NAMALWA (cell line): ENCODE data around the gene C20orf202.

ENCODE experiments used
- DNase-seq: peaks from one replicate; pipeline ENCODE4 v3.0.0-alpha.2; 2015; ENCODE audit warnings: low spot score

C20orf202 gene

DNA sequence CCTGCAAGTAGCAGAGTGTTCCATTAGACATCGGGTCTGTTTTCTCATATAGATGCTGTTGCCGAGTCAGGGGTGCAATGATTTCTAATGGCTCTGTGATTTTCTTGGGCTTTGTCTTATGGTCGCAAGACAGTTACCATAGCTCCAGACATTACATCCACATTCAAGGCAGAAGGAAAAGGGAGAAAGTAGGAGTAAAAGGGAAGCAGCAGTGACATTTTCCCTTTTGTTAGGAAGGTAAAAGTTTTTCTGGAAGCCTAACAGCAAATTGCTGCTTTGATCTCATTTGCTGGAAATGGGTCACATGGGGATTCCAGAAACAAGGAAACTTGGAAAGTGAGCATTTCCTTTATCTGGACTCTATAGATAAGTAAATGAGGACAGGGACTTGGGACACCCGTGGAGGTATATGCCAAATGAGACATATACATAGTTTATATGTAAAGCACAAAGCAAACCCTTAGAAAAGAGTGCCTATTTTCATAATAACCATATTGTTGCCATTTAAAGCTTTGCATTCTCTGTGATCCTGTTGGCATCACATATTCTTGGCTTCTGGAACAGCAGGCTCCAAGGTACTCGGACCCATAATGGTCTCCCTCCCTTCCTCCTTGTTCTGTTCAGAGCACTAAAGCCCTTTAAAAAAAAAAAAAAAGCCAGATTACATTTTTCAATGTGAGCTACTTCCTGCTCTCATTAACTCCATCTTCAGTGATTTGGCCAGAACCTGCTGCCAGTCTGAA, at the start of gene C20orf202:
Gene C20orf202, plus strand, starts transcription at position 693 of the 743 bp plus-strand sequence. CDS start 132 bp downstream, outside the sequence.
- no peak for DNase-seq

DNA sequence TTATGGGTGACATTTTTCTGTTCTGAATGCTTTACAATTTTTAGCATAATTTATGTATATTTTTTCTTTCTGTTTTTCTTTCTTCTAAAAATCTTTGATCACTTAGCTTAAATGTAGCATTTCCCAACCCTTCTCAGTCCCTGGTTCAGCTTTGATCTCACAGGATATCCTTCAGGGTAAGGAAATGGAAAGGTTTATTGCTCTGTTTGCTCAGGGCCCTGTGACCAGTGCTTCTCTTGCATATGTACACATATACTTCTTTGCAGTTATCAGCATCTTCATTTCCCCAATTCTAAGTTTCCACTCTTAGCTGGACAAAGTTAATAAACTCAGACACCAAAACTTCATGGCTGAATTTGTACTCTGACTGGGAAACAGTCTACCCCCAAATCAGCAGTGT, 49.0 kb upstream of the C20orf202 start:
- no peak for DNase-seq

DNA sequence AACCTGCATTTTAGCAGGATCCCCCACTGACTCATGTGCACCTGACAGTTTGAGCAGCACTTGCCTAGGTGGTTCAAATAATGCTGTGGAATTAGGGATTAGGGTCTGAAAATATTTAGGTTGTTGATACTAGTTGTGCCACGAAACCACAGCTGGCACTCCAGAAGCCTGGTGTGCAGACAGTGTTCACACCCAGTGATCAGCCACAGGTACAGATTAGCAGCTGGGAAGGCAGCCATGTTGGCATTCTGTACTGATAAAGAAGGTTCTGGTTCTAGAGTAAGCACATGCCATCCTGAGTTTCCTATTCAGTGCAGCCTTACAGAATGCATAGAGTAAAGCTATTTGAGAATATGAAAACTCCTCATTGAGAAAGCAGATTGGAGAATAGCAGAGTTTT, 48.6 kb upstream of the C20orf202 start:
- no peak for DNase-seq

DNA sequence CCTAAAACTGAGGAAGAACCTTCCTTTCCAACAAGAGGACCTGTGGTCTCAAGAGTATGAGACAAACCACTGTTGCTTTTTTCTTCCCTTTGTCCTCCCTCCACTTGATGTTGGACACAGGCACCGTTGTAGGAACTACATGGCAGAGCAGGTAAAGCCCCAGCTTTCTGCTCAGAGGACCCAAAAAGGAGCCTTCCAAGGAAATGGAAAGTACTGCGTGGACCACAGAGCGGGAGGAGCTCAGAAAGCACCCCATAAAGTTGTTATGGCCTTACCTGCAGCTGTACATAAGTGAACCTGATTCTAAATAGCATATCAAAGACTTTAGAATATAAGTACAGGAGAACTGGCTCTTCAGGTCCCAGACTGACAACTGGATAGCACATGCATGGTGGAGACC, 47.9 kb upstream of the C20orf202 start:
- no peak for DNase-seq

DNA sequence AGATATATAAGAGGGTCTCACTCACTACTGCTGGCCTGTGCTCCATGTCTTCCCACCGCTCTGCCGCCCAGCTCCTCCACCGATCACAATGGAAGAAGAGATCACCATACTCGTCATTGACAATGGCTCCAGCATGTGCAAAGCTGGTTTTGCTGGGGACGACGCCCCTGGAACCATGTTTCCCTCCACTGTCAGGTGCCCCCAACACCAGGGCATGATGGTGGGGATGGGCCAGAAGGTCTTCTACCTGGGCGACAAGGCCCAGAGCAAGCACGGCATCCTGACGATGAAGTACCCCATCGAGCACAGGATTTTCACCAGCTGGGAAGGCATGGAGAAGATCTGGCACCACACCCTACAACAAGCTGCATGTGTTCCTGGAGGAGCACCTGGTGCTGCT, 42.8 kb upstream of the C20orf202 start:
- no peak for DNase-seq

DNA sequence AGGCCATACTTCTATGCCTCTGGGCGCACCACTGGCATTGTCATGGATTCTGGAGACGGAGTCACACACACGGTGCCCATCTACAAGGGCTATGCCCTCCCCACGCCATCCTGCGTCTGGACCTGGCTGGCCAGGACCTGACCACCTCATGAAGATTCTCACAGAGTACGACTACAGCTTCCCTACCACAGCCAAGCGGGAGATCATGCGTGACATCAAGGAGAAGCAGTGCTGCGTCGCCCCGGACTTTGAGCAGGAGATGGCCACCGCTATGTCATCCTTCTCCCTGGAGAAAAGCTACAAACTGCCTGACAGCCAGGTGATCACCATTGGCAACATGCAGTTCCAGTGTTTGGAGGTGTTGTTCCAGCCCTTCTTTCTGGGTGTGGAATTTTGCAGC, 42.3 kb upstream of the C20orf202 start:
- DNase-seq: no peak

DNA sequence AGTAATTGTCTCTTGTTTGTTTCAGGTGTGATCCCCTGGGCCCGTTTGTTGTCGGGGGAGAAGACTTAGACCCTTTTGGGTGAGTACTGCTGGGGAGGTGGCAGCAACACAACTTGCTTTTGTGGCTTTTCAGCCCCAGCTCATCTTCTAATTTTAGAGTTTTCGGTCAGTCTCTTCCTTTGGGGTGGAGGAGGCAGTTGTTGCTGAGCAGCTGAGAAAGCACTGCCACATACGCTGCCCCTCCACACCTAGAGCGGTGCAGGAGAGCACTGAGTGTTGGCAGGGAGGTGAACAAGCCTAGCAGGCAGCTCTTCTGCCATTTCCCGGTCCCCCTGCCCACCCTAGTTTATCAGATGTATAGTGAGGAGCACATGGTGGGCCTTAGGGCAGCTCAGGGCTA, 40.1 kb upstream of the C20orf202 start:
- no peak for DNase-seq

DNA sequence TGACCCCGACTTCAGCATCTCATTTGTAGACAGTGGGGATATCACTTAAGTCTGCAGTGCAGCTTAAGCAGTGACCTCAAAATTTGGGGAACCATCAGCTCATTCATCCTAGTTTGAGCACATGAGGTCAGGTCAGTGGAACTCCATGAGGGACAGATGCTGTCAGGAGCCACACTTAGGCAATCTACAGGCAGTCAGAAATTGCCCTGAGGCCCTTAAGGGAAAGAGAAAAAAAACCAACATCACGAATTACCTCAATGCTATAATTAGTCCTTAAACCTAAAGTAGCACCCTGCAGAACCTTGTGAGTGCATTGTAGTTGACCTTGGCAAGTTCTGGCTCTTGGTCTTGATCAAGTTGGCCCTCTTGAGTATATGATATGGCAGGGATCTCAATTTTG, 39.6 kb upstream of the C20orf202 start:
- DNase-seq: no peak

DNA sequence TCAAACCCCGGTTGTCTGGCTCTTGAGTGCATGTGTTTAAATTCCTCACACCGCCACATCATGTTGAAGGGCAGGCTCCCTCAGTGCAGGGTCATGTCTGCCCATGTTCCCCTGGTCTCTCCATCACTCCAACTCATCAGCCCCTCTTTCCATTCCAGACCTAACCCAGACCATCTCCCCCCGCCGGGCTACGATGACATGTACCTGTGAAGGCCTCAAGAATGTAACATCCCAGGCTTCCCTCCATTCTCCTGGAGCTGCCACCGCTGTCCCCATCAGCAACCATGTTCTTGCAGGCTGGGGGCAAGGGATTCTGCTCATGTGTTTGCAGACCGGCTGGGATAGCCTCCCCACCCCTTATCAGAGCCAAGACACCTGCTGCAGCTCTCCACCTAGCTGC, 38.4 kb upstream of the C20orf202 start:
- DNase-seq: no peak

DNA sequence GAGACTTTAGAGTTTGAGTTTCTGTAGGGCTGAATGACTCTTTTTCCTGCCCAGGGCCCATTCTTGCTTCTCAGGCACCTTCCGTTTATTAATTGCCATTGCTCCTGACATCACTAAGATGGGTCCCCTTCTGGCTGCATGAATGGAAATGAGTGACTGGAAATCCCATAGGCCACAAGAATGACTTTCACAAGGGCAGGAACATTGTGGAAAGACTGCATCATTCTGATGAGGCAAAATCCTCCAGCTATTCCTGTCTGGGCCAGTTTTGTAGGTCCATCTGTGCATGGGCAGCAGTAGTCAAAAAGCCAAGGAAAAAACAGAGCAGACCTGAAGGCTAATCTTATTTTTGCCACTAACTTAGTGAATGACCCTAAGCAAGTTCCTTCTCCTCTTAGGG, 37.7 kb upstream of the C20orf202 start:
- DNase-seq: no peak

DNA sequence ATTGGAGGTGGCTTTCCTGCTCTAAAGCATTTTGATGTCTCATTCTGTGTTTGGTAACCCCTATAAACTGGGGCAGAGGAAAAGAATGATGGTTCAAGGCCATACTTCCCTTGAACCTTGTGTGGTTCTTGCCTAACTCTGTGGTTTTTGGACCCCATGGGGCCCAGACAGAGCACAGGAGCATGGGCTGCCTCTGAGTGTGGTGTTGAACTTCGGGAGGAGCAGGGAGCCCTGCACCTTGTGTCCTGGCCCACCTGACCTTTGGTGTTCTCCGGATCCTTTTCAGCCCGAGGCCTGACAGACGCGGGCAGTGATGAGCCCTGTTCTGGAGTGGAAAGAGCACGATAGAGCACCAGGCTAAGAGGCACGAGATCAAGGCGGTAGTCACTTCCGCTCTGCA, 37.3 kb upstream of the C20orf202 start:
- no peak for DNase-seq

DNA sequence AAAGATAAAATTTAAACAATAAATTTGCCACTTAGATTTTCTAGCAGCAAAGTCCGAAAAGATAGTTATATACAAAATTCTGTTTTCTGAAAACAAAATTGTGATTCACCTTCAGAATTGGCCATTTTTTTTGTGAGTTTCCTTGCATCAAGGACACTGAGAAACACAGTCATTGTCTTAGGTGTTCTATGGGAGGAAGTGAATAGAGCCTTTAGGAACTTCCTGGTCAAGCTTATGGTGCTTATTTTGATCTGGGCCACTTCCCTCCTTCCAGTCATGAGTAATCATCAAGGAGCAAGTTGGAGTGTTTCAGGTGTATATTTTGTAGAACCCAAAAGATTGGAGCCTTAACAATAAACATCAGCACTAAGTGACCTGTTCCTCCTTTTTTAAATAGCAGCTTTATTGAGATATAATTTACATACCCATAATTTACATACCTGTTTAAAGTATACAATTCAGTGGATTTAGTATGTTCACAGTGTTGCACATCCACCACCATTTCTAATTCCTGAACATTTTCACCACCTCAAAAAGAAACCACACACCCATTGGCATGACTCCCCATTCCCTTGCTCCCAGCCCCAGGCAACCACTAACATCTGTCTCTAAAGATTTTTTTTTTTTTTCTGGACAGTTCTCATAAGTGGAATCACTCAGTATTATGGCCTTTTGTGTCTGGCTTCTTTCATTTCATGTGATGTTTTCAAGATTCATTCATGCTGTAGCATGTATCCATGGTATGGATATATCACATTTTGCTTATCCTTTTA, 36.1 kb upstream of the C20orf202 start:
- no peak for DNase-seq

DNA sequence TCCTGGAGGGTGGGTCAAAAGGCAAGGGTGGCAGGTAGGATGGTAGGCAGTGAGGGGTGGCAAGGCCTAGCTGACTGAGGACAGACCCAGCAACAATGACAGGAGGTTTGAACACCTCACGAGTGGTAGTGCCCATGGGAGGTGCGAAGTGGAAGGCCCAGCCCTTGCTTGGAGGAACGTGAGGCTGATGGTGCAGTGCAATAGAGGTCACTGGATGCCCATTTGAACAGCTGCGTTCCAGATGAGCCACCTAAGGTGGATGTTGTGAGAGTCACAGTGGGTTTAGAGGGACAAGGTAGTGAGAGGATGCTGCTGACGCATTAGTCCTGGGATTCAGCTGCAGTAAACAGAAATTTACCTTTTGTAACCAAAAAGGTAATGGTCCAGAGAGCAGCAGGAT, 34.0 kb upstream of the C20orf202 start:
- no peak for DNase-seq

DNA sequence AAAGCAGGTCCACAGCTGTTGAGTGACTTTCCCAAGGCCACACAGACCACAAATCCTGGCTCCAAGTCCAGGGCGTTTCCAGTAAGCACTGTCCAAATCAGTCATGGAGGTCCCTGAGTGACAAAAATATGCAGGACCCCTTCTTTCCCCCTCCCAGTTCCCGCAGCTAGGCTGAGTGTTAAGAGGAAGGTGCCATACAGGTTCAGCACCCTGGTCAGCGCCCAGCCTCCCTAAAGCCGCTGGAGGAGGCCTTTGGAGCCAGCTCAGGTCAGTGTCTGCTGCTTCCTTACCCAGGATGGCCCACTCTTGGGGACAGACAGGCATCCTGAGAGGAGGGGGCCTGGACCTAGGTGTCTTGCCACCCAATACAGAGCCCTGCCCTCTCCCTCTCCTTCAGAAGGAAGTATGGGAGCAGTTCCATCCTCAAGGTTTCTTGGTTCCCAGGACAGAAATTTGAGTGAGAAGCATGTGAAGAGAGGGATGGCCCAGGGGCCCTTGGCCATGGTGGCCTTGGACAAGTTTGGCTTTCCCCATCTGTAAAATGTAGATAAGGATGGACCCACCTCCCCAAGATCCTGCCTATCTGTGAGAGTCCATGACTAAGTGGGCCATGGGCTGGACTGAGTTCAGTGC, 31.7 kb upstream of the C20orf202 start:
- DNase-seq: peak; percentile 16

DNA sequence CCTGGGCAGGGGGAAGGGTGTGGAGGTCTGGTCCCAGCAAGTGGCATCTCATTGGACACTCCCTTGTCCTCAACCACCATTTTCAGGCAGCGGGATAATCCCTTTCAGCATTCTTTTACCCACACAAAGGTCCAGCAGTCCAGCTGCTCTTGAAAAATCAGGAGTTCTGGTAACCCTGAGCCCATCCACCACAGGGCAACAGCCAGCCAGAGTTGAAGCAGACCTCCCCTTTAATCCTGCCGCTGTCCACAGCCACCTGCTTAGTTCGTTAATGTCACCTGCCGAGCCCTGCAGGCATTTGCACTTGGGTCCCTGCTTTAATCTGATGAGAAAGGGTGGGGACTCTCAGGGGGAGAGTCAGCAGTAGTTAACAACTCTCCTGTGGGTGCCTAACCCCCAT, 29.6 kb upstream of the C20orf202 start:
- no peak for DNase-seq

DNA sequence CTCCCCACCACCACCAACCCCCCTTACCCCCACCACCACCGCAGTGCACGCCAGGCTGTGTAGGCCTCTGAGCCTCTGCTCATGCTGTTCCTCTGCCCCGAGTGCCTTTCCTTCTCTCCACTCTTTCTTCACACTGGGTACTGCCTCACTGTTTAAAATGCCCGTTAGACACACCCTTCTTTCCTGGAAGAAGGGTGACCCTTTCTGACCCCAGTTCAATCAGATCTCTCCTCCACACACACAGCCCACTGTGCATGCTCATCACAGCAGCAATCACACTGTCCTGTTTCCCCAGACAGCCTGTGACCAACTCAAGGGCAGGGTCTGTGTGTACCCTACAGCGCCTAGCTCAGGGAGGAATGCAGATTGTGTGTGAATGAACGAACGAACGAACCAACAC, 28.5 kb upstream of the C20orf202 start:
- DNase-seq: no peak

DNA sequence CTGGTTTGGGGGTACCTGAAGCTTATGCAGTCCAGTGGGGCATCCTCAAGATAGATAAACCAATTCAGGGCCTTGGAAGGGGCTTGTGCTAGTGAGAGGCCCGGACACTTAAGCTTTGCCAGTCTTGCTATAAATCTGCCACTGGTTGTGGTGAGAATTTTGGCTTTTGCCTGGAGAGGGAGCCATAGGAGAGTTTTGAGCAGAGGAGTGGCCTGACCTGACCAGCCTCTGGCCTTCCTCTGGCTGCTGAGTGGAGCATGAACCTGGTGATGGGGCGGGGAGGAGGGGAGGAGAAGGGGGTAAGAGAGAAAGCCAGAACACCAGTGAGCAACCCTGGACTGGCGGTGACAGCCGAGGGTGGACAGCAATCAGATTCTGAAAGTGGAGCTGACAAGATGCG, 25.6 kb upstream of the C20orf202 start:
- peak; percentile 15 for DNase-seq

DNA sequence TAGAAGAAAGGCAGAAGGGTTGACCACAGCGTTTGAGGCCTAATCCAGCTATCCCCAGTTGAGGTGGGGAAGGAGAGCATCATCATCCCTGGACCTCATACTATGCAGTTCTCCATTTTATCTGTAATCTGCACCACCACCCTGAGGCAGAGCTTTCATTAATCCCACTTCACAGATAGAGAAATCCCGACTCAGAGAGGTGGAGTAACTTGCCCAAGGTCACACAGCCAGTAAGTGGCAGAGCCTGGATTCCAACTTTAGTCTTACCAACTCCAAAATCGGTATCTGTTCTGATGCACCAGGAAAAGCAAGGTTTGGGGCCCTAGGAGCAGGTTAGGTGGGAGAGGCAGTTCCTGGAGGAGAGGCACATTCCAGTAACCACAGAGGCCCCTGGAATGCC, 25.2 kb upstream of the C20orf202 start:
- DNase-seq: no peak

DNA sequence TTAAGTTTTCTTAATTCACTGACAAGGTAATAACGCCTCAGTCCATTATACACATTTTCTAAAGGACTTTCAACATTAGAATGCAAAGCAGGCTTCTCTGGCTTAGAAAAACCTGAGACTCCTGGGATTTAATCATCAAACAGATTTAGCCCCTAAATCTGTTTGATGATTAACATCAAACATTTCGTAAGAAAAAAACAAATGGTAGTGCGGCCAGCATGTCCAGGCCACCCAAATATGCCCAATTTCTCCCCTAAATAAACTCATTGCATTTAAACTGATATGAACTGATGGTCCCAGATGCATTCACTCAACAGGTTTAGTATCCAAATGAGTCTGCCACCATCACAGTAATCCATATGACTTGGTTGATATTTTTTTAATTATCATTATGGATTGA, 24.6 kb upstream of the C20orf202 start:
- DNase-seq: no peak

DNA sequence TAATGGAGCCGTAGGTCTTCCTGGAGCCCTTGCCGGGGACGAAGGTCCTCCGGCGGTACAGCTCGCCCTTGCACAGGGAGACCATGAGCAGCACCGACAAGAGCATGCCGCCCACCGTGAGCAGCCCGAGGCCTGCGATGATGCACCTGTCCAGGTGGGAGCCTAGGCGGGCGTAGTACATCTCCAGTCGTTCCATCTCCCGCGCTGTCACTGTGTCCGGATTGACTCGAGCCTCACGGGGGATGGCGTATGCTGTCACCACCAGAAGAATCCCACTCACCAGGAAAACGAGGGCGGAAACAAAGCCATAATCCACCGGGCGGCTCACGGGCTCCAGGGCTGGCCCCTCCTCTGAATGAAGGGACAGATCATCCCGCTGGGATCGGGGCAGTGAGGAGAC, 22.3 kb upstream of the C20orf202 start:
- DNase-seq: no peak

DNA sequence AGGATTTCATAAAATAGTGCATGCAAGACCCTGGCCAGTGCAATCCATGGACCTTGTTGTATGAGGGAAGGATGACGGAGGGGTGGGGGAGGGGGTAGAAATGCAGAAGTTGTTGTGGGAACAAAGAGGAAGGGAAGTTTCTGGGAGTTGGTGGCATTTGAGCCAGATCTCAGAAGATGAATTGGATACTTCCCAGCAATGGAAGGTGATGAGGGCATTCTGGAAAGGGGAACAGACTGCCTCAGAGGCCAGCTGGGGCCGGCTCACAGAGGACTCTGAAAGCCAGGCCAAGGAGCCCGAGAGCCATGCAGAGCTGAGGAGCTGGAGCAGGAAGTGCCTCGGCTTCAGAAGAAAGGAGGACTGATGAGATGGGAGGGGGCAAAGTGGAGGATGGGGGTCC, 21.1 kb upstream of the C20orf202 start:
- DNase-seq: no peak

DNA sequence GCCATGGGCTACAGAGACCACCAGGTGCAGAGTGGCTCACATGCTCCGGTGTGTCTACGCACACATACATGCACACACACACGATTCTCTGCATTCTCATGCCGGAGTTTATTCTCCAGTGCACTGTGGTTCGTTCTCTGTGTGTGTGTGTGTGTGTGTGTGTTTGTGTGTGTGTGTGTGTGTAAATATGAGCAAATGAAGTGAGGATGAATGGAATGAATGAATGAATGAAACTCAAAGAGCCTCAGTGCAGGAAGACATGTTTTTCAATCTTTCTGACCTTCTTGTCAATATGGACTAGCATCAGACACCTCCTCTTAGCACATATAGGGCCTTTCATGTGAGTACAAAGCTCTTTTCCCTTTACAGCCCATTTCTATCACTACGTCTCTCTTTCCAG, 20.1 kb upstream of the C20orf202 start:
- DNase-seq: no peak

DNA sequence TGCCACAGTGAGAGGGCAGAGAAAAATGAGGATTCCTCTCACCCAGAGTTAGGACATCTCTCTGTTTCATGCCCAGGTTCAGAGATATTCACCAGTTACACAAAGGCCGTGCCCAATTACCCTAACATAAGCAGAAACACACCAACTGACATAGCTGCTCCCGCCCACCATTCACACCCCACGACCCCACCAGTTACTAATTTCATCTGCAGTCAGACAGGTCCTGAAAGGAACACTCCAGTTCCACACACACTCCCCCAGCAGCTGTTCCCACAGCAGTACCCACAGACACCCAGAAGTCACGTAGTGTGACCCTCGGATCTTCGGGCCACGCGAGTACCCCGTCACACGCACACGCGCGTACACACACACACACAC, 19.0 kb upstream of the C20orf202 start:
- DNase-seq: no peak
